ENCODE results near the gene MKNK1.

MKNK1 gene

DNA sequence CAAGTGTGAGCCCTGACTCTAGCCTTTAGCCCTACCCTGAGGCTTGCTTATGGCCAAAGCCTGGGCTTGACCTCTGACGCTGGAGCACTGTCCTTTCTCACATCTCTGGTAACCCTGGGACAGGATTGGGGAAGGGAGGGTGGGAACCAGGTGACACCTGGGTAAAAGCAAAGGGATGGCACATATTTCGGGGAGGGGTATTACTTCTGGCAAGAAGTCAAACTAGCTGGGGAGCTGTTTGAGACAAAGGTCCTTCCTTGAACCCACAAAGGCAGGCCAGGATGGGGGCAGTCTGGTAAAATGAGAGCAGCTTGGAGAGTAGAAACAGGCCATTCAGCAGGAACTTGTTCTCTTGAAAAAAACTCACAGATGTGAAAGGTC, 10.5 kb upstream of the MKNK1 start (continued):
- TF ChIP-seq, protein P1, sequence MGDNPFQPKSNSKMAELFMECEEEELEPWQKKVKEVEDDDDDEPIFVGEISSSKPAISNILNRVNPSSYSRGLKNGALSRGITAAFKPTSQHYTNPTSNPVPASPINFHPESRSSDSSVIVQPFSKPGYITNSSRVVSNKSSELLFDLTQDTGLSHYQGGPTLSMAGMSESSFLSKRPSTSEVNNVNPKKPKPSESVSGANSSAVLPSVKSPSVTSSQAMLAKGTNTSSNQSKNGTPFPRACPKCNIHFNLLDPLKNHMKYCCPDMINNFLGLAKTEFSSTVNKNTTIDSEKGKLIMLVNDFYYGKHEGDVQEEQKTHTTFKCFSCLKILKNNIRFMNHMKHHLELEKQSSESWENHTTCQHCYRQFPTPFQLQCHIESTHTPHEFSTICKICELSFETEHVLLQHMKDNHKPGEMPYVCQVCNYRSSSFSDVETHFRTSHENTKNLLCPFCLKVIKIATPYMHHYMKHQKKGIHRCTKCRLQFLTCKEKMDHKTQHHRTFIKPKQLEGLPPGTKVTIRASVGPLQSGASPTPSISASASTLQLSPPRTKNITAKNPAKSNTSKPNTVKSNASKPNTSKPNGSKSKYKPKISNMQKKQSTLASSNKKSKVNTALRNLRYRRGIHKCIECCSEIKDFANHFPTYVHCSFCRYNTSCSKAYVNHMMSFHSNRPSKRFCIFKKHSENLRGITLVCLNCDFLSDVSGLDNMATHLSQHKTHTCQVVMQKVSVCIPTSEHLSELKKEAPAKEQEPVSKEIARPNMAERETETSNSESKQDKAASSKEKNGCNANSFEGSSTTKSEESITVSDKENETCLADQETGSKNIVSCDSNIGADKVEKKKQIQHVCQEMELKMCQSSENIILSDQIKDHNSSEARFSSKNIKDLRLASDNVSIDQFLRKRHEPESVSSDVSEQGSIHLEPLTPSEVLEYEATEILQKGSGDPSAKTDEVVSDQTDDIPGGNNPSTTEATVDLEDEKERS (tag by site-specific recombination; IDR thresholded peaks at IDR 0.05) = no peak

DNA sequence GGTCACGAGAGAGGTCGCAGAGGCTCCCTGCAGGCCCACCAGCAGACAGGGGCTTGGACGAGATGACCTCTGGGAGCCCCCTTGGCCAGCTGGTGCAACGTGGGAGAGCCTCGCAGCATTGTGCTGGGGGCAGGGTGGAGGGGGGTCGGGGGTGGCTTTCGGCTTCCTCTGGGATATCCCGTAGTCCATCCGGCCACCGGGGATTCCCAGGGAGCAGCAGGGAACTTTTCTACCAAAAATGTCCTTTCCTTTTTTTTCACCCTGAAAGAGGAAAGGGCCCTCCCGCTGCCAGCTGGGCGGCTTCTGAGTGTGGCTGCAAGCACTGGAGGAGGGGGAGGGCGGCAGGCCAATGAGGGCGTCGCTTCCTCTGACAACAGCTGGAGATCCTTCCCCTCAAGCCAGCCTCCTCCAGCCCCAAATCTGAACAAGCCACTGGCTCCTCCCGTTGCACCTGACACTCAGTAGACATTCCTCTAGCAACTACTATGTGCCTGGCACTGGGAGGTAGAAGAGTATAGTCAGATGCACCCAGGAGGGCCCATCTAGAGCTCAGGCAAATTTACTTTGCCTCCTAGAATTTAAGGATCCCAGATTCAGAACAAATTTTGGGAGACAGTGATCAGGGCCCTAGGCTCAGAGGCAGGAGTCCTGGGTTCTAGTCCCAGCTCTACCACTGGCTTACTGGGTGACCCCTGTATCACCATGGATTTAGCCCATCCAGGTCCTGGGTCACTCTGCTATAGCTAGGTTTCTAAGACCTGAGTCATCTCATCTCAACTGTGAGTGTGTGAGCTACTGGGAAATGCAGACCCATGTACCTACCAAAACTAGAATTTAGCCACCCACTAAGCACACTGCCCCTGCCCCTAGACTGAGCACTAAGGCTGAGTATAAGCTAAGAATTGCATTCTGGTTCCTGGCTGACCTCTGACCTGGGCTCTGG, 9.9 kb upstream of the MKNK1 start:
- Histone ChIP-seq H3K9me3 (ENCODE audit: control insufficient read depth, insufficient read depth, low read depth, low read length) (no peaks in the 10 kb centered on the region), H3K4me3 (ENCODE audit: low read depth, low read length) (no peak overlapping the region), H3K4me1 (ENCODE audit: control insufficient read depth, insufficient read depth, low read length) (no peaks in the 10 kb centered on the region), H3K36me3 (ENCODE audit: control insufficient read depth in 2 of 2, insufficient read depth in 1 of 2, low read length in 2 of 2) (peaks cover 0 to 3% of the 10 kb centered on the region in 2 experiments; a peak in 1 of 3 replicates), H3K27ac (ENCODE audit: extremely low read depth, low read depth, low read length) (no peak overlapping the region)
- ChIA-PET POLR2A (interaction anchor here (8.9 kb wide), 1 partner anchor 9 kb away, joined by 77 read pairs; the partner anchor contains the start of gene MKNK1), CTCF (interaction anchor here (0.9 to 2.7 kb wide), 3 partner anchors 8 to 10 kb away, joined by 4 to 8 read pairs (median 5); partner anchors contain the start of gene MKNK1)
- TF ChIP-seq SP2 (tag by site-specific recombination; IDR thresholded peaks at IDR 0.05) = peak; percentile 48
- TF ChIP-seq ZFP37 (tag by site-specific recombination; IDR thresholded peaks at IDR 0.05) = no peak
- no peak for TF ChIP-seq HOXA7 (CRISPR knock-in tag; IDR thresholded peaks at IDR 0.05; ENCODE audit: borderline replicate concordance)
- TF ChIP-seq ZFP3 (tag by site-specific recombination; IDR thresholded peaks at IDR 0.05; ENCODE audit: low read depth) = no peak
- peak; percentile 92 for TF ChIP-seq PRDM10 (tag by site-specific recombination; IDR thresholded peaks at IDR 0.05)
- TF ChIP-seq ZFHX2 (tag by site-specific recombination; conservative IDR thresholded peaks at IDR 0.05) = 0 out of 2 replicates have a peak, but pooled peaks have one; percentile 7
- peak; percentile 23; the same call in 1 of the 2 replicates for TF ChIP-seq KLF1 (tag by site-specific recombination; IDR thresholded peaks at IDR 0.05)
- peak; percentile 38; the same call in 1 of the 2 replicates for TF ChIP-seq GLIS2 (tag by site-specific recombination; IDR thresholded peaks at IDR 0.05)
- peak; percentile 46; the same call in 1 of the 2 replicates for TF ChIP-seq ZBTB17 (tag by site-specific recombination; IDR thresholded peaks at IDR 0.05)
- peak; percentile 78 for TF ChIP-seq GLIS1 (tag by site-specific recombination; IDR thresholded peaks at IDR 0.05)

DNA sequence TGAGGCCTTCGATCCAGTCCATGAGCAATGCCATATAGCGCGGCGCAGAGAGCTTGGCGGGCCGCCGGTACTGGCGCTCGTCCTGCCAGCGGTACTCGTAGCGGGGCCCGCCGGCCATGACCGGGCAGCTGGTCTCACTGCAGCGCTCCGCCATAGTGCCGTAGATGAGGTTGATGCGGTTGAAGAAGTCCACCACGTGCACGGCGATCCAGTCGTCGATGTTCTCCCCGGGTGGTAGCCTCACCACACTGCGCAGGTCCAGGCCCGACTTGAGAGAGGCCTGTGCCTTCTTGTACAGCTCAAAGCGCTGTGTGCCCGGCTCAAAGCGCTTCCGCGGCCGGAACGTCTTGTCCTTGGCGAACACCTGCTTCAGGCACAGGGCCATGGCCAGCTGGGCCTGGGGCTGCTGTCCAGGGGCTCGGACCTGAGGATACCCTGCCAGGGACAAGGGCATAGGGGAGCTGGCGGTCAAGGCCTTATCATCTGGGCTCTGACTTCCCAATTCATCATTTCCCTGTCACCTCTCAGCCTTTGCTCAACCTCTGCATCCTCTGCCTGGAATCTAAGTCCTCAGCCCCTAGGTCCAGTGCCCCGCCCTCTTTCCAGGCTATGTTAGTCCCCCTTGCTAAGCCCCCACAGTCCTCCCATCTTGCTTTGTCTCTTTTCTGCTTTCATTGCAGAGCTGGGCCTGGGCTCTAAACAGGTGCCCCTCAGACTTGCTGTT, 9.0 kb upstream of the MKNK1 start:
- no peaks in the 10 kb centered on the region for H3K4me1 ChIP-seq (ENCODE audit: control insufficient read depth, insufficient read depth, low read length)
- no peak overlapping the region for H3K27ac ChIP-seq (ENCODE audit: extremely low read depth, low read depth, low read length)
- POLR2A ChIA-PET = interaction anchor here (8.9 kb wide), 1 partner anchor 9 kb away, joined by 77 read pairs; the partner anchor contains the start of gene MKNK1
- no peak overlapping the region for H3K4me3 ChIP-seq (ENCODE audit: low read depth, low read length)
- H3K36me3 ChIP-seq (ENCODE audit: control insufficient read depth in 2 of 2, insufficient read depth in 1 of 2, low read length in 2 of 2) = peaks cover 0 to 9% of the 10 kb centered on the region in 2 experiments; a peak in 1 of 3 replicates
- CTCF ChIA-PET = interaction anchor here (0.9 to 2.7 kb wide), 2 partner anchors 9 to 10 kb away, joined by 4 to 8 read pairs; partner anchors contain the start of gene MKNK1
- H3K9me3 ChIP-seq (ENCODE audit: control insufficient read depth, insufficient read depth, low read depth, low read length) = no peaks in the 10 kb centered on the region
- TF ChIP-seq ZNF544 (tag by site-specific recombination; IDR thresholded peaks at IDR 0.05) (no peak), ZNF629 (tag by site-specific recombination; IDR thresholded peaks at IDR 0.05) (no peak), KLF1 (tag by site-specific recombination; IDR thresholded peaks at IDR 0.05) (no peak), ZIC2 (tag by site-specific recombination; IDR thresholded peaks at IDR 0.05) (no peak), ZNF10 (tag by site-specific recombination; IDR thresholded peaks at IDR 0.05) (no peak), RBAK (tag by site-specific recombination; IDR thresholded peaks at IDR 0.05) (no peak), EGR2 (tag by site-specific recombination; IDR thresholded peaks at IDR 0.05; ENCODE audit: low read depth) (no peak), ZBTB21 (tag by site-specific recombination; IDR thresholded peaks at IDR 0.05) (no peak)
- TF ChIP-seq, protein P2, sequence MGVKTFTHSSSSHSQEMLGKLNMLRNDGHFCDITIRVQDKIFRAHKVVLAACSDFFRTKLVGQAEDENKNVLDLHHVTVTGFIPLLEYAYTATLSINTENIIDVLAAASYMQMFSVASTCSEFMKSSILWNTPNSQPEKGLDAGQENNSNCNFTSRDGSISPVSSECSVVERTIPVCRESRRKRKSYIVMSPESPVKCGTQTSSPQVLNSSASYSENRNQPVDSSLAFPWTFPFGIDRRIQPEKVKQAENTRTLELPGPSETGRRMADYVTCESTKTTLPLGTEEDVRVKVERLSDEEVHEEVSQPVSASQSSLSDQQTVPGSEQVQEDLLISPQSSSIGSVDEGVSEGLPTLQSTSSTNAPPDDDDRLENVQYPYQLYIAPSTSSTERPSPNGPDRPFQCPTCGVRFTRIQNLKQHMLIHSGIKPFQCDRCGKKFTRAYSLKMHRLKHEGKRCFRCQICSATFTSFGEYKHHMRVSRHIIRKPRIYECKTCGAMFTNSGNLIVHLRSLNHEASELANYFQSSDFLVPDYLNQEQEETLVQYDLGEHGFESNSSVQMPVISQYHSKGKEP (tag by site-specific recombination; IDR thresholded peaks at IDR 0.05) = no peak
- TF ChIP-seq, protein P3, sequence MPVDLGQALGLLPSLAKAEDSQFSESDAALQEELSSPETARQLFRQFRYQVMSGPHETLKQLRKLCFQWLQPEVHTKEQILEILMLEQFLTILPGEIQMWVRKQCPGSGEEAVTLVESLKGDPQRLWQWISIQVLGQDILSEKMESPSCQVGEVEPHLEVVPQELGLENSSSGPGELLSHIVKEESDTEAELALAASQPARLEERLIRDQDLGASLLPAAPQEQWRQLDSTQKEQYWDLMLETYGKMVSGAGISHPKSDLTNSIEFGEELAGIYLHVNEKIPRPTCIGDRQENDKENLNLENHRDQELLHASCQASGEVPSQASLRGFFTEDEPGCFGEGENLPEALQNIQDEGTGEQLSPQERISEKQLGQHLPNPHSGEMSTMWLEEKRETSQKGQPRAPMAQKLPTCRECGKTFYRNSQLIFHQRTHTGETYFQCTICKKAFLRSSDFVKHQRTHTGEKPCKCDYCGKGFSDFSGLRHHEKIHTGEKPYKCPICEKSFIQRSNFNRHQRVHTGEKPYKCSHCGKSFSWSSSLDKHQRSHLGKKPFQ (tag by site-specific recombination; IDR thresholded peaks at IDR 0.05) = no peak

All from HEK293 (cell line).